Keratinocyte (primary cell): ENCODE measurements around the gene VNN1.
"Not testable (repeated sequence)": the region's sequence is repeated elsewhere in the genome, so short reads cannot be mapped to it uniquely, and the experiment has no call there.

ENCODE experiments used
- EZH2 ChIP-seq: IDR thresholded peaks from one replicate; pipeline ENCODE4 v1.6.1; 2012; ENCODE audit warnings: inconsistent platforms, mild to moderate bottlenecking, low read length, moderate library complexity
- TF ChIP-seq, protein P1 (sequence below), 3 experiments: IDR thresholded peaks in 1 of 3; conservative IDR thresholded peaks in 1 of 3; optimal IDR thresholded peaks in 1 of 3; 2 replicates in 2 of 3; 3 replicates in 1 of 3; pipeline versions ENCODE3 to v1.5.1; 2011; ENCODE audit warnings: low read length in 3 of 3, mild to moderate bottlenecking in 3 of 3, moderate library complexity in 2 of 3, control low read depth in 1 of 3, inconsistent platforms in 1 of 3; ENCODE audit not compliant: insufficient read depth in 2 of 3; ENCODE audit errors: extremely low read depth in 1 of 3

DNA sequence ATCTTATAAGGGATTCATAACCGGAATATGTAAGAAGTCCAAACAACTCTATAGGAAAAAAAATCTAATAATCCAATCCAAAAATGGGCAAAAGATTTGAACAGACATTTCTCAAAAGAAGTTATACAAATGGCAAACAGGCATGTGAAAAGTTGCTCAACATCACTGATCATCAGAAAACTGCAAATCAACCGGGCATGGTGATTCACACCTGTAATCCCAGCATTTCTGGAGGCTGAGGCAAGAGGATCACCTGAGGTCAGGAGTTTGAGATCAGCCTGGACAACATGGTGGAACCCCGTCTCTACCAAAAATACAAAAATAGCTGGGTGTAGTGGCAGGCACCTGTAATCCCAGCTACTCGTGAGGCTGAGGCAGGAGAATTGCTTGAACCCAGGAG, 7.1 kb downstream of the VNN1 start:
- TF ChIP-seq, protein P1, sequence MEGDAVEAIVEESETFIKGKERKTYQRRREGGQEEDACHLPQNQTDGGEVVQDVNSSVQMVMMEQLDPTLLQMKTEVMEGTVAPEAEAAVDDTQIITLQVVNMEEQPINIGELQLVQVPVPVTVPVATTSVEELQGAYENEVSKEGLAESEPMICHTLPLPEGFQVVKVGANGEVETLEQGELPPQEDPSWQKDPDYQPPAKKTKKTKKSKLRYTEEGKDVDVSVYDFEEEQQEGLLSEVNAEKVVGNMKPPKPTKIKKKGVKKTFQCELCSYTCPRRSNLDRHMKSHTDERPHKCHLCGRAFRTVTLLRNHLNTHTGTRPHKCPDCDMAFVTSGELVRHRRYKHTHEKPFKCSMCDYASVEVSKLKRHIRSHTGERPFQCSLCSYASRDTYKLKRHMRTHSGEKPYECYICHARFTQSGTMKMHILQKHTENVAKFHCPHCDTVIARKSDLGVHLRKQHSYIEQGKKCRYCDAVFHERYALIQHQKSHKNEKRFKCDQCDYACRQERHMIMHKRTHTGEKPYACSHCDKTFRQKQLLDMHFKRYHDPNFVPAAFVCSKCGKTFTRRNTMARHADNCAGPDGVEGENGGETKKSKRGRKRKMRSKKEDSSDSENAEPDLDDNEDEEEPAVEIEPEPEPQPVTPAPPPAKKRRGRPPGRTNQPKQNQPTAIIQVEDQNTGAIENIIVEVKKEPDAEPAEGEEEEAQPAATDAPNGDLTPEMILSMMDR (optimal IDR thresholded peaks at IDR 0.05 in 1 of 3, IDR thresholded peaks at IDR 0.05 in 1 of 3, conservative IDR thresholded peaks at IDR 0.05 in 1 of 3; ENCODE audit: extremely low read depth in 1 of 3, insufficient read depth in 2 of 3, low read length in 3 of 3), result not testable (repeated sequence)
- TF ChIP-seq EZH2, result not testable (repeated sequence)
